Upper lobe of left lung (tissue), 6 donors: ENCODE measurements around the gene C12orf57. TPM values are rescaled to one million over a fixed set of nuclear protein-coding genes. Genes with fewer than 3 reads are reported as not detected.

Experiments
- ATAC-seq, 2 donors: fragments of 200-7000 bp; cut with Tn5 transposase; one replicate each; pipeline ENCODE4 v1.9.1; 2022; ENCODE audit warnings: mild to moderate bottlenecking in 2 of 2, moderate library complexity in 2 of 2; ENCODE audit not compliant: low FRiP score in 2 of 2
- DNase-seq, 2 donors: peaks; one replicate each; pipeline ENCODE4 v3.0.0-alpha.2; 2019 to 2020
- H3K27ac ChIP-seq, 4 donors: fragments of 200-600 bp; sonication (generic); one replicate each; pipeline ENCODE4 v1.5.1; 2016 to 2019
- H3K27me3 ChIP-seq, 4 donors: fragments of 200-600 bp; sonication (generic); one replicate each; pipeline ENCODE4 v1.5.1; 2017 to 2019
- H3K36me3 ChIP-seq, 4 donors: fragments of 200-600 bp; sonication (generic); one replicate each; pipeline ENCODE4 v1.5.1; 2016 to 2019
- H3K4me1 ChIP-seq, 4 donors: fragments of 200-600 bp; sonication (generic); one replicate each; pipeline ENCODE4 v1.5.1; 2018 to 2019
- H3K4me3 ChIP-seq, 4 donors: fragments of 200-600 bp; sonication (generic); one replicate each; pipeline ENCODE4 v1.5.1; 2017 to 2019; ENCODE audit warnings: mild to moderate bottlenecking in 2 of 4, moderate library complexity in 1 of 4
- H3K9me3 ChIP-seq, 4 donors: fragments of 200-600 bp; sonication (generic); one replicate each; pipeline ENCODE4 v1.5.1; 2018 to 2019
- CTCF ChIP-seq, 6 experiments: fragments of 450-650 bp in 4 of 6; fragments of 200-600 bp in 2 of 6; sonication (generic) in 2 of 6; IDR thresholded peaks; one replicate each; pipeline ENCODE4 v1.5.1; 2016 to 2019; ENCODE audit warnings: antibody characterized with exemption in 6 of 6
- EP300 ChIP-seq, 4 donors: sonication (generic); formaldehyde crosslinking; IDR thresholded peaks; one replicate each; pipeline ENCODE4 v1.5.1; 2017; ENCODE audit warnings: antibody characterized with exemption in 4 of 4, control low read depth in 2 of 4
- POLR2A ChIP-seq, 4 donors: fragments of 450-650 bp; IDR thresholded peaks; one replicate each; pipeline ENCODE4 v1.5.1; 2016 to 2017; ENCODE audit warnings: antibody characterized with exemption in 4 of 4, mild to moderate bottlenecking in 2 of 4
- POLR2AphosphoS5 ChIP-seq, 2 donors: sonication (generic); formaldehyde crosslinking; IDR thresholded peaks; one replicate each; pipeline ENCODE4 v1.5.1; 2017; ENCODE audit warnings: antibody characterized with exemption in 2 of 2
- WGBS, 2 donors: methylation state at CpG; one replicate each; pipeline ENCODE4 v1.1.5; 2017 to 2018; 5-methylcytosine and 5-hydroxymethylcytosine counted together
- total RNA-seq, 6 donors: library from RNA; depleted of rRNA in 4 of 6; stranded (reverse); fragments of >200 nt in 4 of 6; gene quantifications; one replicate each; pipeline versions ENCODE4 v1.1.0 to v1.2.1, GENCODE V29; 2016 to 2021
- donor health status: DM: no; HTN: no; CAD: no; lungs with moderate emphysema.
- donor health status: DM: no; HTN: yes; CAD: no; lungs with severe emphysema.

Gene C12orf57
- total RNA-seq, 6 donors from 2014 or later = 83.8 to 291 (median 179) TPM

GRCh38 chr12:6915789-6916285, 28.0 kb upstream of the C12orf57 start:
- Histone ChIP-seq H3K27me3 (no peaks in the 10 kb centered on the region), H3K36me3 (peaks cover 0 to 25% (median 10%) of the 10 kb centered on the region in 4 donors), H3K27ac (no peak overlapping the region), H3K9me3 (no peaks in the 10 kb centered on the region), H3K4me3 (no peak overlapping the region), H3K4me1 (peaks cover 16 to 24% (median 17%) of the 10 kb centered on the region in 4 donors)
- ATAC-seq = no peak
- TF ChIP-seq POLR2A (IDR thresholded peaks at IDR 0.05) (no peak), POLR2AphosphoS5 (IDR thresholded peaks at IDR 0.05) (no peak), EP300 (IDR thresholded peaks at IDR 0.05) (no peak), CTCF (IDR thresholded peaks at IDR 0.05) (no peak)
- 78 to 86% methylated on average over 10 to 13 of the region's 14 CpGs for WGBS, 2 donors
- no peak for DNase-seq

- no peak for ATAC-seq
- TF ChIP-seq CTCF (IDR thresholded peaks at IDR 0.05) (no peak), EP300 (IDR thresholded peaks at IDR 0.05) (no peak), POLR2A (IDR thresholded peaks at IDR 0.05) (no peak), POLR2AphosphoS5 (IDR thresholded peaks at IDR 0.05) (no peak)
- Histone ChIP-seq H3K36me3 (peaks cover 0 to 26% (median 11%) of the 10 kb centered on the region in 4 donors), H3K9me3 (no peaks in the 10 kb centered on the region), H3K4me3 (no peak overlapping the region), H3K27me3 (no peaks in the 10 kb centered on the region), H3K27ac (no peak overlapping the region), H3K4me1 (peaks cover 16 to 24% (median 17%) of the 10 kb centered on the region in 4 donors)
- no peak for DNase-seq
- WGBS, 2 donors = 93 to 94% methylated on average over 10 to 11 of the region's 11 CpGs
Measured at GRCh38 chr12:6916426-6917200, 27.2 kb upstream of the C12orf57 start.

DNA sequence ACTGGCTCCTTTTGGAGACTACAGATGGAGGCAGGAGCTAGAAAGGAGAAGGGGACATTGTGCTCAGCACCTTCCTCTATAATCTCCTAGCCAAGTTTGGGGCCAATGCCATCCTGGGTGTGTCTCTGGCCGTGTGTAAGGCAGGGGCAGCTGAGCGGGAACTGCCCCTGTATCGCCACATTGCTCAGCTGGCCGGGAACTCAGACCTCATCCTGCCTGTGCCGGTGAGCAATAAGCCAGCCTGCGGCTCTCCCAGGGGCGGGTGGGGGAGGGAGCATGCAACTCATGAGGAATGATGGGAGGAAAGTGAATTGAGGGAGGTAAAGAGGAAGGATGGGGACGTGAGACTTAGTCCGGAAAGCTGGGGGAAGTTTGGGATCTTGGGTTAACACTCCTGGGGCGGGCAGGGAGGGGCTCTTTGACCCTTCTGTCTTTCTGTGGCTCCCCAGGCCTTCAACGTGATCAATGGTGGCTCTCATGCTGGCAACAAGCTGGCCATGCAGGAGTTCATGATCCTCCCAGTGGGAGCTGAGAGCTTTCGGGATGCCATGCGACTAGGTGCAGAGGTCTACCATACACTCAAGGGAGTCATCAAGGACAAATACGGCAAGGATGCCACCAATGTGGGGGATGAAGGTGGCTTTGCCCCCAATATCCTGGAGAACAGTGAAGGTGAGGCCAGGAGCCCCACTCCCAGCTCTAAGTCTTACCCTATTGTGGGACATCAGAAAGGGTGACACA, 26.2 kb upstream of the C12orf57 start:
- no peaks in the 10 kb centered on the region for H3K27me3 ChIP-seq
- no peak for TF ChIP-seq POLR2AphosphoS5 (IDR thresholded peaks at IDR 0.05)
- TF ChIP-seq EP300 (IDR thresholded peaks at IDR 0.05) = no peak
- TF ChIP-seq POLR2A (IDR thresholded peaks at IDR 0.05) = no peak
- TF ChIP-seq CTCF (IDR thresholded peaks at IDR 0.05) = no peak
- WGBS, 2 donors = 81 to 91% methylated on average over 14 of the region's 14 CpGs
- H3K4me3 ChIP-seq = no peak overlapping the region
- peaks cover 0 to 34% (median 15%) of the 10 kb centered on the region in 4 donors for H3K36me3 ChIP-seq
- peaks cover 16 to 24% (median 17%) of the 10 kb centered on the region in 4 donors for H3K4me1 ChIP-seq
- no peak overlapping the region for H3K27ac ChIP-seq
- H3K9me3 ChIP-seq = no peaks in the 10 kb centered on the region
- ATAC-seq (no peak), DNase-seq (no peak)

GRCh38 chr12:6919588-6919987, 24.2 kb upstream of the C12orf57 start:
- peaks cover 13 to 23% (median 16%) of the 10 kb centered on the region in 4 donors for H3K4me1 ChIP-seq
- no peak overlapping the region for H3K4me3 ChIP-seq
- ATAC-seq = no peak
- DNase-seq = no peak
- 74 to 75% methylated on average over 7 of the region's 7 CpGs for WGBS, 2 donors
- peaks cover 0 to 34% (median 15%) of the 10 kb centered on the region in 4 donors for H3K36me3 ChIP-seq
- no peak for TF ChIP-seq POLR2A (IDR thresholded peaks at IDR 0.05)
- no peak for TF ChIP-seq CTCF (IDR thresholded peaks at IDR 0.05)
- TF ChIP-seq POLR2AphosphoS5 (IDR thresholded peaks at IDR 0.05) = no peak
- TF ChIP-seq EP300 (IDR thresholded peaks at IDR 0.05) = no peak
- H3K27ac ChIP-seq = no peak overlapping the region
- H3K27me3 ChIP-seq = no peaks in the 10 kb centered on the region
- no peaks in the 10 kb centered on the region for H3K9me3 ChIP-seq
